ENCODE measurements around the gene USP47.

USP47 gene

GRCh38 chr11:11841723-11842420, at the start of gene USP47:
Gene USP47, plus strand, starts transcription at chr11:11841972. Its CDS starts 214 bp downstream, at chr11:11842186.
- DNase-seq (ENCODE audit: low spot score) = peak; percentile 86

GRCh38 chr11:11793073-11793472, 48.7 kb upstream of the USP47 start:
- no peak for DNase-seq (ENCODE audit: low spot score)

GRCh38 chr11:11798586-11799438, 43.0 kb upstream of the USP47 start:
- DNase-seq (ENCODE audit: low spot score) = peak; percentile 55

- no peak for DNase-seq (ENCODE audit: low spot score)
These were observed 36.5 kb upstream of the USP47 start for GRCh38 chr11:11805228-11805627.

GRCh38 chr11:11806074-11806473, 35.7 kb upstream of the USP47 start:
- no peak for DNase-seq (ENCODE audit: low spot score)

- DNase-seq (ENCODE audit: low spot score) = peak; percentile 91
These were observed 35.2 kb upstream of the USP47 start for GRCh38 chr11:11806586-11806985.

GRCh38 chr11:11807811-11808782, 33.7 kb upstream of the USP47 start:
- DNase-seq (ENCODE audit: low spot score) = no peak

- DNase-seq (ENCODE audit: low spot score) = no peak
These were observed 32.7 kb upstream of the USP47 start for GRCh38 chr11:11808992-11809615.

- DNase-seq (ENCODE audit: low spot score) = no peak
These were observed 30.7 kb upstream of the USP47 start for GRCh38 chr11:11810764-11811726.

GRCh38 chr11:11813288-11813962, 28.3 kb upstream of the USP47 start:
- DNase-seq (ENCODE audit: low spot score) = no peak

GRCh38 chr11:11814614-11815452, 26.9 kb upstream of the USP47 start:
- no peak for DNase-seq (ENCODE audit: low spot score)

- no peak for DNase-seq (ENCODE audit: low spot score)
These were observed 25.1 kb upstream of the USP47 start for GRCh38 chr11:11816511-11817314.

- no peak for DNase-seq (ENCODE audit: low spot score)
These were observed 23.8 kb upstream of the USP47 start for GRCh38 chr11:11817957-11818356.

GRCh38 chr11:11818529-11819121, 23.1 kb upstream of the USP47 start:
- DNase-seq (ENCODE audit: low spot score) = no peak

GRCh38 chr11:11821899-11822298, 19.9 kb upstream of the USP47 start:
- DNase-seq (ENCODE audit: low spot score) = no peak

- DNase-seq (ENCODE audit: low spot score) = no peak
These were observed 18.8 kb upstream of the USP47 start for GRCh38 chr11:11822946-11823345.

- no peak for DNase-seq (ENCODE audit: low spot score)
These were observed 15.5 kb upstream of the USP47 start for GRCh38 chr11:11826260-11826659.

GRCh38 chr11:11827272-11827671, 14.5 kb upstream of the USP47 start:
- DNase-seq (ENCODE audit: low spot score) = no peak
